Cardiac fibroblast (primary cell): Measurements from ENCODE around the gene HRG.

ENCODE experiments used
- DNase-seq, 2 donors: peaks; one replicate each; pipeline versions ENCODE4 v3.0.0 to v3.0.0-alpha.2; 2010; ENCODE audit warnings: low read depth in 2 of 2
- H3K4me3 ChIP-seq, 2 donors: replicated peaks in 1 of 2; 1 replicate in 1 of 2; 2 replicates in 1 of 2; pipeline ENCODE4 v1.5.1; 2011; ENCODE audit warnings: low read depth in 2 of 2, low read length in 2 of 2, mild to moderate bottlenecking in 2 of 2, moderate library complexity in 1 of 2
- TF ChIP-seq, protein P1 (sequence below): IDR thresholded peaks from one replicate; pipeline ENCODE4 v1.5.1; 2011; ENCODE audit warnings: low read depth, mild to moderate bottlenecking, low read length, inconsistent platforms

Gene HRG

DNA sequence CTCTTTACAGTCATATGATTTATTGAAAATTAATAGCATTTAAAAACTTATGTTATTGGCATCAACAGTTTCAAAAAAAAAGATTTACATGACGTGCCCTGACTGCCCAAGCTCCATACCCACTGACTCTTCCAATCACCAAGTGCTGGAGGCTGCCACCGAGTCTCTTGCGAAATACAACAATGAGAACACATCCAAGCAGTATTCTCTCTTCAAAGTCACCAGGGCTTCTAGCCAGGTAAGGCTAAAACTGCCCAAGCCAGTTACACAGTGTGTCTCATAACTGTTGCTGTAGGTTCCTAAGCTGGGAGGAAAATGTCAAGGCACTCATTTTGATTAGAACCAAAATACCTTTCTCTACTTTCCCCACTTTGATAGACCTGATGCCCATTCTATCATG is 21.1 kb upstream of the HRG start:
- H3K4me3 ChIP-seq = no peak overlapping the region
- TF ChIP-seq, protein P1, sequence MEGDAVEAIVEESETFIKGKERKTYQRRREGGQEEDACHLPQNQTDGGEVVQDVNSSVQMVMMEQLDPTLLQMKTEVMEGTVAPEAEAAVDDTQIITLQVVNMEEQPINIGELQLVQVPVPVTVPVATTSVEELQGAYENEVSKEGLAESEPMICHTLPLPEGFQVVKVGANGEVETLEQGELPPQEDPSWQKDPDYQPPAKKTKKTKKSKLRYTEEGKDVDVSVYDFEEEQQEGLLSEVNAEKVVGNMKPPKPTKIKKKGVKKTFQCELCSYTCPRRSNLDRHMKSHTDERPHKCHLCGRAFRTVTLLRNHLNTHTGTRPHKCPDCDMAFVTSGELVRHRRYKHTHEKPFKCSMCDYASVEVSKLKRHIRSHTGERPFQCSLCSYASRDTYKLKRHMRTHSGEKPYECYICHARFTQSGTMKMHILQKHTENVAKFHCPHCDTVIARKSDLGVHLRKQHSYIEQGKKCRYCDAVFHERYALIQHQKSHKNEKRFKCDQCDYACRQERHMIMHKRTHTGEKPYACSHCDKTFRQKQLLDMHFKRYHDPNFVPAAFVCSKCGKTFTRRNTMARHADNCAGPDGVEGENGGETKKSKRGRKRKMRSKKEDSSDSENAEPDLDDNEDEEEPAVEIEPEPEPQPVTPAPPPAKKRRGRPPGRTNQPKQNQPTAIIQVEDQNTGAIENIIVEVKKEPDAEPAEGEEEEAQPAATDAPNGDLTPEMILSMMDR = no peak
- no peak for DNase-seq

DNA sequence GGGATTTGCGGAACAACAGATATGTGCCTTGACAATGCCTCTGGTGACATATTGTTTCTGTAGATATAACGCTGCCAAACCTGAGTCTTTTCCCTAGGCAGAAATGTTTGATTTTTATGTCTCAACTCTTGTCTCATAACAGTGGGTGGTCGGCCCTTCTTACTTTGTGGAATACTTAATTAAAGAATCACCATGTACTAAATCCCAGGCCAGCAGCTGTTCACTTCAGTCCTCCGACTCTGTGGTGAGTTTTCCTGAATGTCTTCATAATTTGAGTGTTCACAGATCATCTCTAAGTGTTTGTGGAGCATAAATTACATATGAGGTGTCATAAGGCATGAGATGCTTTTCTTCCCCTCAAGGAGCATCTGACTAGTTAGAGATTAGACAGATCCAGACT is 19.7 kb upstream of the HRG start:
- no peak for DNase-seq

DNA sequence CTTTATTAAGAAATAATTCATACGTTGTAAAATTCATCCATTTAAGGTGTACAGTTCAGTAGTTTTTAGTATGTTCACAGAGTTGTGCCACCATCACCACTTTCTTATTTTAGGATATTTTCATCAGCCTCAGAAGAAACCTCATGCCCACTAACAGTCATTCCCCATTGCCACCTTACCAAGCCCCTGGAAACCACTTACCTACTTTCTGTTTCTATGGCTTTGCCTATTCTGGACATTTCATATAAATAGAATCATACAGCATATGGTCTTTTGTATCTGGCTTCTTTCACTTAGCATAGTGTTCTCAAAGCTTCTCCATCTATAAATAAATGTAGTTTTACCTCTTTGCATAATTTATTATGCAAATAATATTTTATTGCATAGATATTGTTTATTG is 19.0 kb upstream of the HRG start:
- H3K4me3 ChIP-seq = no peak overlapping the region
- TF ChIP-seq, protein P1 = no peak
- DNase-seq = no peak

More for the DNA sequence above, 19.7 kb upstream of the HRG start:
- no peak overlapping the region for H3K4me3 ChIP-seq
- TF ChIP-seq, protein P1 = no peak

DNA sequence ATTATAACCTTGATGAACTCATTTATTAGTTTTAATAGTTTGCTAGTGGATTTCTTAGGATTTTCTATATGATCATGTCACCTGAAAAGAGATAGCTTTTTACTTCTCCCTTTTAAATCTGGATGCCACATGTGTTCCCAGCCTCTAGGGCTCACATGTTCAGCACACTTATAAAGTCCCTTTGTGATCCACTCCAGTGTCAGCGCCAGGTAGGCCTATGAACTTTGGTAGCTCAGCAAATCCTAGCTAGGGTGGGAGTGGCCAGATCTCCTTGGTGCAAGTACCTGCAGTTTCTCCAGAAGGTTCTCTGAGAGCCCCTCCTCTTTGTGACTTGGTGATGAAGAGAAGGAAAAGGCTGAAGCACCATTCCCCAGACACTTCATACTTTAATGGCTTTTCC is 17.0 kb upstream of the HRG start:
- no peak for DNase-seq
- no peak overlapping the region for H3K4me3 ChIP-seq
- TF ChIP-seq, protein P1 = no peak

DNA sequence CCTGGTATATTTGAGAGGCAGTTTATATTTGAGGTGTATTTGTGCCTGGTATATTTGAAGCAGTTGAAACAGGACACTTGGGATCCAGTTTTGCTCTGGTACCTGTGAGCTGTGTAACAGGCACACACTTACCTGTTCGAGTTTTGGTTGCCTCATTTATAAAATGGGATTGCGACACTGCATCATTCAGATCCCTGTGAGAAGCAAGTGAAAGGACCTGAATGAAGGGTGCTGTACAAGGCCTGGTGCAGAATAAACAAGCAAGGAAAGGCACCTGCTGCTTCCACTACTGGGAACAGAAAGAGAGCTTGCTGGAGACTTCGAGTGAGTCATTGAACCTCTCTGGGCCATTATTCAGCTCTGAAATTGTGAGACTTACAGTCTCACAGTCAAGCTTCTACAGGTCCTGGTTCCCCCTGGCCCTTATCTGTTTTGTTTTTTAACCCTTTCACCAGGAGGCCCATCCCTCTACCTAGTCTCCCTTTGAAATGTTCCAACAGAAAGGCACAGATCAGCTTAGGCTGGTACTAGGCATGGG is 14.1 kb upstream of the HRG start:
- no peak for DNase-seq
- TF ChIP-seq, protein P1 = no peak
- H3K4me3 ChIP-seq = no peak overlapping the region

DNA sequence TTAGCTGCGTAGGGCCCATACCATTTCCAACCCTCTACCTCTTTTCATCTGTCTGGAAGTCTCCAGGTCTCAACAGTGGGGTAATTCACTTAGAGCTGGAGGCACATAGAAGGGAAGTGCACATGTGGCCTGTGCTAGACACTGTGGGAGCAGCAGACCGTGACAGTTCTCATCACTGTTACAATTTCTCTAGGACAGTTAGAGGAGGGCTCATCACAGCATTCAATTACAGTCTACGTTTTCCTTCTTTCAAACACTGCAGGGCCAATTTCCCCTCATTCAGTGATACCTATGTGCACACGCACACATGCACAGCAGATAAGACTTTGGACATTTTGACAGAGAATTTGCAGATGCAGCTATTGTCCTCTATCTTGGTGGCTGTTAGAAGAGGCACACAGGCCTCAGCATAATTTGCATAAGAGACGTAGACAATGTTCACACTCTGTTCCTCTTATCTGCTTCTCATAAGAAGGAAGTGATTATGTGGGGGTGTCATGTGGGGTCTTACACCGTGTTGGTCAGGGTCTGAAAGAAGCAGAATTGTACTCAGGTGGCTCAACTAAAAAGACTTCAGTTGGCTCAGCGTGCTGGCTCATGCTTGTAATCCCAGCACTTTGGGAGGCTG is 12.6 kb upstream of the HRG start:
- DNase-seq = no peak
- TF ChIP-seq, protein P1 = no peak
- no peak overlapping the region for H3K4me3 ChIP-seq

DNA sequence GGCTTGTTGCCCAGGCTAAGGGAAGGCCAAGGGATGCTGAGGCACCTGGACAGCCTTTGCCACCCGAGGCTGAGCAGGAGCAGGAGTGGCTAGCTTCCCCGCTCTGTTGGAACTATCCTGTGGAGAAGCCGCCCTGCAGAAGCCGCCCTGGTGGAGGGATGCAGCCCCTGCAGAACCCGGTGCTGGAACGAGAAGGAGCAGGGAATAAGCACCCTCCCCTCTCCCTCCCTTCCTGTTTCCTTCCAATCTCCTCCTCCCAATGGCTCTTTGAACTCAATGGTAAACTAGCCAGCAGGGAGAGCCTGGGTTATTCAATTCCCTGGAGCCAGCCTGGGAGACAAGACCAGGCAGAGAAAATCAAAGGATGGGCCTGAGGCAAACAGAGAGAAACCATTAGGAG is 11.8 kb upstream of the HRG start:
- TF ChIP-seq, protein P1 = no peak
- DNase-seq = no peak

More for the DNA sequence above, 11.8 kb upstream of the HRG start:
- H3K4me3 ChIP-seq = no peak overlapping the region
